Mesothelial cell of epicardium (in vitro differentiated cells): ENCODE results near the gene RAI1. TPM values are rescaled to one million over a fixed set of nuclear protein-coding genes. Genes with fewer than 3 reads are reported as not detected.

Experiments
- DNase-seq, 2 experiments: peaks; one replicate each; pipeline ENCODE4 v3.0.0; 2021; ENCODE audit warnings: low spot score in 2 of 2; ENCODE audit not compliant: unreplicated experiment in 2 of 2
- H3K27ac Mint-ChIP-seq: 2 replicates; pipeline ENCODE4 v1.8.0; 2021; ENCODE audit warnings: mixed read lengths
- H3K27me3 Mint-ChIP-seq: 2 replicates; pipeline ENCODE4 v1.8.0; 2021; ENCODE audit warnings: low read depth, mixed read lengths
- H3K36me3 Mint-ChIP-seq: 2 replicates; pipeline ENCODE4 v1.8.0; 2021; ENCODE audit warnings: mixed read lengths
- H3K4me1 Mint-ChIP-seq: 2 replicates; pipeline ENCODE4 v1.8.0; 2021; ENCODE audit warnings: mixed read lengths
- H3K4me3 Mint-ChIP-seq: 2 replicates; pipeline ENCODE4 v1.8.0; 2021; ENCODE audit warnings: mild to moderate bottlenecking, moderate library complexity, mixed read lengths
- H3K9me3 Mint-ChIP-seq: 2 replicates; pipeline ENCODE4 v1.8.0; 2021; ENCODE audit warnings: mixed read lengths
- total RNA-seq: library from RNA; stranded (reverse); gene quantifications from 3 replicates; pipeline ENCODE4 v1.2.1, GENCODE V29; 2021
- TF ChIP-seq, protein P1 (sequence below): fragments of 200-600 bp; sonication (generic); IDR thresholded peaks from one replicate; pipeline ENCODE4 v1.5.0; 2021; ENCODE audit warnings: antibody characterized with exemption; ENCODE audit not compliant: unreplicated experiment

The RAI1 gene
- total RNA-seq, 1 donor from 2014 or later = 137 TPM

DNA sequence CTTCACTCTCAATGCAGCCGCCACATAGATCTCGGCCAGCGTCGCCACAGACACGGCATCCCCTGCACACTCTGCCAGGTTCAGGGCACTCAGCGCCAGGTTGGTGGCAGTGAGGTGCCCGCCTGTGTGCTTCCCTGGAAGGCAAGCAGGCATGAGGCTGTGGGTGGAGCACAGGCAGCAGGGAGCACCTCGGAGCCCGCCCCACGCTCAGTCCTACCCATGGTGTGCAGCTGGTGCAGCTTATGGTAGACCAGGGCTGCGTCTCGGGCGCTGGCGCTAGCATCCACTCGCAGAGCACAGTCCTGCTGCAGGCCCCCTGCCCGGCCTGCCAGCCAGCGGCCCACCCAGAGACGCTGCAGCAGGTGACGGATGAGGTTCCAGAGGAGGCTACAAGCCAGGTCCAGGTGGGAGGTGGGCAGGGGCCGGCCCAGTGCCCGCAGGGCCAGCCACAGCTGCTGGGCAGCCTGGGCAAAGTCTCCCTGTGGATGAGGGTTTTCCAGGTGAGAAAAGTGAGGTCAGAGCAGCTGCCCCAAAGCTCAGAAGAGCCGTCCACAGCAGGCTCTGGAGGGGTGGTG is 135.1 kb downstream of the RAI1 start:
- Mint-ChIP-seq H3K27ac (peak overlapping the region; percentile 25), H3K36me3 (peaks cover 14% of the 10 kb centered on the region), H3K9me3 (no peaks in the 10 kb centered on the region), H3K27me3 (no peaks in the 10 kb centered on the region), H3K4me1 (peaks cover 23% of the 10 kb centered on the region), H3K4me3 (no peak overlapping the region)
- TF ChIP-seq, protein P1, sequence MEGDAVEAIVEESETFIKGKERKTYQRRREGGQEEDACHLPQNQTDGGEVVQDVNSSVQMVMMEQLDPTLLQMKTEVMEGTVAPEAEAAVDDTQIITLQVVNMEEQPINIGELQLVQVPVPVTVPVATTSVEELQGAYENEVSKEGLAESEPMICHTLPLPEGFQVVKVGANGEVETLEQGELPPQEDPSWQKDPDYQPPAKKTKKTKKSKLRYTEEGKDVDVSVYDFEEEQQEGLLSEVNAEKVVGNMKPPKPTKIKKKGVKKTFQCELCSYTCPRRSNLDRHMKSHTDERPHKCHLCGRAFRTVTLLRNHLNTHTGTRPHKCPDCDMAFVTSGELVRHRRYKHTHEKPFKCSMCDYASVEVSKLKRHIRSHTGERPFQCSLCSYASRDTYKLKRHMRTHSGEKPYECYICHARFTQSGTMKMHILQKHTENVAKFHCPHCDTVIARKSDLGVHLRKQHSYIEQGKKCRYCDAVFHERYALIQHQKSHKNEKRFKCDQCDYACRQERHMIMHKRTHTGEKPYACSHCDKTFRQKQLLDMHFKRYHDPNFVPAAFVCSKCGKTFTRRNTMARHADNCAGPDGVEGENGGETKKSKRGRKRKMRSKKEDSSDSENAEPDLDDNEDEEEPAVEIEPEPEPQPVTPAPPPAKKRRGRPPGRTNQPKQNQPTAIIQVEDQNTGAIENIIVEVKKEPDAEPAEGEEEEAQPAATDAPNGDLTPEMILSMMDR = no peak
- DNase-seq = no peak

DNA sequence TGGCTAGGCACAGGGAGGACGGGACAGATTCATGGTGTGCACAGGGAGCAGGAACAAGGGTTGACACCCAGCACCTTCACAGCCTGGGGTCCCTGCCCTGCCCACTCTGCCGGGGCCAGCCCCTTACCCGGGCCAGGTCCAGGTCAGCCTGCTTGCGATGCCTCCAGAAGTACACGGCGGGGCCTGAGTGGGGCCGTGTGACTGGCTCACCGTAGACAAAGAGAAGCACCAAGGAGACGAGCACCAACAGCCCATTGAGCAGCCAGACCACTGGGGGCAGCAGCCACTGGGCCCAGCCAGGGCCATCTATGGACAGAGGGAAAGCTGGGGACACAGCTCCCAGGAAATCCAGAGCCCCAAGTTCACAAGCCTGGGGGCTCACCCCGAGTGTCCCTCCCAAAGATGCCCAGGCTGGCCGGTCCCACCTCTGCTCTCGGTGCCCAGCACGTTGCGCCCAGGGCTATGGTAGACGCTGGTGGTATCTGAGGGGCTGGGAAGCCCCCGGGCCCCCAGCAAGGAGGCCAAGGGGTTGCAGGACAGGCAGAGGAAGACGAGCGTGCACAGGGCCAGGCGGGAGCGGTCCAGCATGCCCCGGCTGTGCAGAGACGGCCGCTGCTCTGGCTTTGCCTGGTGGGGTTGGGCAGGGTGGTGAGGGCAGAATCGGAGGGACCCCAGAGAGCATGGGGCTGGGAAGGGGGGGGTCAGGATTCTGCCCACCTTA is 135.7 kb downstream of the RAI1 start:
- no peak overlapping the region for H3K4me3 Mint-ChIP-seq
- TF ChIP-seq, protein P1 = no peak
- H3K27ac Mint-ChIP-seq = peak overlapping the region; percentile 6
- H3K36me3 Mint-ChIP-seq = peaks cover 14% of the 10 kb centered on the region
- H3K27me3 Mint-ChIP-seq = no peaks in the 10 kb centered on the region
- H3K4me1 Mint-ChIP-seq = peaks cover 23% of the 10 kb centered on the region
- no peak for DNase-seq
- H3K9me3 Mint-ChIP-seq = no peaks in the 10 kb centered on the region

DNA sequence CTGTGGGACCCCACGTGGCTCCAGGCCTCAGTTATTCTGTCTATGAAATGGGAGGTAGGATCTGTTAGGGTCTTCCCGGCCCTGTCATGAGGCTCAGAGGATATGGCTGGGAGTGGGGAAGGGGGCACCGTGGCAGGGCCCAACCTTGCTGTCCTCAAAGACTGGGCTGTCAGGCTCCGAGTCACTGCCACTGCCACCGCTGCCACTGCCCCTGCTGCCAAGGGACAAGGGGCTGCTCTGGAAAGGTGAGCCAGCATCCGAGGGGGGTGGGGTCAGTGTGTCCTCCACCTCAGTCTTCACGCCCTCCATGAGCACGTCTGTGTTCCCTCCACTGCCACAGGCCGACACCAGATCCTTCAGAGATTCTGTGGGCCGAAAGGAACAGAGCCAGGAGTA is 136.3 kb downstream of the RAI1 start:
- H3K27ac Mint-ChIP-seq = no peak overlapping the region
- TF ChIP-seq, protein P1 = no peak
- H3K9me3 Mint-ChIP-seq = no peaks in the 10 kb centered on the region
- H3K4me1 Mint-ChIP-seq = peaks cover 23% of the 10 kb centered on the region
- no peak for DNase-seq
- no peaks in the 10 kb centered on the region for H3K27me3 Mint-ChIP-seq
- H3K4me3 Mint-ChIP-seq = no peak overlapping the region
- peaks cover 14% of the 10 kb centered on the region for H3K36me3 Mint-ChIP-seq

DNA sequence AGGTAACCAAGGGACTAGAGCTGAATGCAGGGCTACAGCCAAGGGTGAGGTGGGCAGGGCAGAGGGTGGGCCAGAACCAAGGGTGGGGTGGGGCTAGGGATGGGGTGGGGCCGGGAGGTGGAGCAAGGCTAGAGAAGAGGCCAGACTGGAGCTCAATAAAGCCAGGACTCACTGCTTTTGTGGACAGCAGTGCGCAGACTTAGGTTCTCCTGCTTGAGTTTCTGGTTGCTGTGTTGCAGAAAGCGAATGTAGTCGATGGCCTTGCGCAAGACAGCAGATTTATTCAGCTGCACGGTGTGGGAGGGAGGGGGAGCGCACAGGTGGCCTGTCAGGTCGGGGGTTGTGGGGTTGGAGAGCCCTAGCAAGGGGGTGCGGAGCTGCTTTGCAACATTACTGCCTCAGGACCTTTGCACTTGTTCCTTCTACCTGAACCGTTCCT is 136.8 kb downstream of the RAI1 start:
- Mint-ChIP-seq H3K27me3 (no peaks in the 10 kb centered on the region), H3K9me3 (no peaks in the 10 kb centered on the region), H3K4me3 (no peak overlapping the region), H3K27ac (no peak overlapping the region), H3K36me3 (peaks cover 14% of the 10 kb centered on the region), H3K4me1 (peaks cover 29% of the 10 kb centered on the region)
- TF ChIP-seq, protein P1 = no peak
- no peak for DNase-seq

DNA sequence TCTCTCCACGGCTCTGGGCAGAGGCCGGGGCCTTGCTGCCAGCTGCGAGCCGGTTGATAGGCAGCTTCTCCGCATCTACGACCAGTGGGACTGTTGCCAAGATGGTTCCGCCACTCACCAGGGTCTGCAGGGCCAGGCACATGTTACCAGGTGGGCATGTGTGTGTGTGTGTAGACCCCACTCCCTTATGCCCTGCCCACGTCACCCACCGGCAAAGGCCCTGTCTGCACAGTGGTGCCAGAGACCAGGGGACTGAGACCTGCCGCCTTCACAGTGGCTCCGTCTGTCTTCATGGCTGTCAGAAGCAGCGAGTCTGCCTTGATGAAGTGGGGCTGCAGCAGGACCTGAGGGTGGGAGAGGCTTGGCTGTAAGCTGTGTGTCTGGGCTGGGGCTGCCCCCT is 137.9 kb downstream of the RAI1 start:
- H3K27me3 Mint-ChIP-seq = no peaks in the 10 kb centered on the region
- TF ChIP-seq, protein P1 = no peak
- no peak overlapping the region for H3K4me3 Mint-ChIP-seq
- H3K27ac Mint-ChIP-seq = no peak overlapping the region
- peaks cover 14% of the 10 kb centered on the region for H3K36me3 Mint-ChIP-seq
- peaks cover 36% of the 10 kb centered on the region for H3K4me1 Mint-ChIP-seq
- no peaks in the 10 kb centered on the region for H3K9me3 Mint-ChIP-seq
- DNase-seq = no peak
